IMR-90 (cell line): ENCODE measurements around the gene WAS.

Source experiments
- BHLHE40 ChIP-seq: fragments of 150-350 bp; IDR thresholded peaks from 2 replicates; pipeline ENCODE4 v1.6.1; 2016; ENCODE audit warnings: mild to moderate bottlenecking, low read depth, low read length
- FOS ChIP-seq: fragments of 150-350 bp; IDR thresholded peaks from 2 replicates; pipeline ENCODE4 v1.6.1; 2016; ENCODE audit warnings: low read depth, low read length
- MAFK ChIP-seq: IDR thresholded peaks from 2 replicates; pipeline ENCODE4 v1.6.1; 2012; ENCODE audit warnings: low read depth, low read length, improper control_type of control experiment
- MAZ ChIP-seq: IDR thresholded peaks from 2 replicates; pipeline ENCODE4 v1.6.1; 2012; ENCODE audit warnings: low read depth, mild to moderate bottlenecking, low read length, improper control_type of control experiment, moderate library complexity, borderline replicate concordance
- MXI1 ChIP-seq: IDR thresholded peaks from 2 replicates; pipeline ENCODE4 v1.6.1; 2012; ENCODE audit warnings: low read depth, mild to moderate bottlenecking, low read length, moderate library complexity, borderline replicate concordance
- POLR2A ChIP-seq: IDR thresholded peaks from 2 replicates; pipeline ENCODE4 v1.6.1; 2012; ENCODE audit warnings: mild to moderate bottlenecking, low read depth, low read length
- RCOR1 ChIP-seq: IDR thresholded peaks from 2 replicates; pipeline ENCODE4 v1.6.1; 2012; ENCODE audit warnings: mild to moderate bottlenecking, low read length, improper control_type of control experiment; ENCODE audit not compliant: insufficient replicate concordance
- RFX5 ChIP-seq: IDR thresholded peaks from 2 replicates; pipeline ENCODE4 v1.8.0; 2012; ENCODE audit warnings: low read depth, mild to moderate bottlenecking, low read length, moderate library complexity
- SMC3 ChIP-seq: fragments of 150-350 bp; IDR thresholded peaks from 2 replicates; pipeline ENCODE4 v1.6.1; 2016; ENCODE audit warnings: low read depth, mild to moderate bottlenecking, antibody characterized with exemption, low read length, moderate library complexity
- TF ChIP-seq, protein P1 (sequence below): conservative IDR thresholded peaks from 2 replicates; pipeline ENCODE4 v1.5.1; 2012; ENCODE audit warnings: mild to moderate bottlenecking, low read depth, low read length, improper control_type of control experiment
- TF ChIP-seq, protein P2 (sequence below): fragments of 150-350 bp; IDR thresholded peaks from 2 replicates; pipeline ENCODE4 v1.6.1; 2016; ENCODE audit warnings: low read depth, mild to moderate bottlenecking, low read length, moderate library complexity, borderline replicate concordance
- TF ChIP-seq, protein P3 (sequence below): fragments of 150-350 bp; IDR thresholded peaks from 2 replicates; pipeline ENCODE4 v1.6.1; 2017; ENCODE audit warnings: mild to moderate bottlenecking, antibody characterized with exemption, low read length, low read depth

DNA sequence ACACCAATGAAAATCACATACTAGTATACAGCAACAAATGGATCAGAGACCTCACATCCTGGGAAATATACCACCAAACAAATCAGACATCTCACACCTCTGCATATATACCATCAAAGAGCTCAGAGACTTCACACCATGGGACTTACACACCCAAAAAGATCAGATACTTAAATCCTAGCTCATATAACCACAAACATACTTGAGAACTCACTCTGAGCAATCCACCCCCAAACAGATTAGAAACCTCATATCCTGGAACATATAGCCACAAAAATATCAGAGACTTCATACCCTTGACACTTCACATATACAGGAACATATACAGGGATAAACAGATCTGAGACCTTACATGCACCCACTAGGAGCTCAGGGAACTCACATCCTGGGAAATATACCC lies 45.1 kb downstream of the WAS start:
- TF ChIP-seq, protein P1, sequence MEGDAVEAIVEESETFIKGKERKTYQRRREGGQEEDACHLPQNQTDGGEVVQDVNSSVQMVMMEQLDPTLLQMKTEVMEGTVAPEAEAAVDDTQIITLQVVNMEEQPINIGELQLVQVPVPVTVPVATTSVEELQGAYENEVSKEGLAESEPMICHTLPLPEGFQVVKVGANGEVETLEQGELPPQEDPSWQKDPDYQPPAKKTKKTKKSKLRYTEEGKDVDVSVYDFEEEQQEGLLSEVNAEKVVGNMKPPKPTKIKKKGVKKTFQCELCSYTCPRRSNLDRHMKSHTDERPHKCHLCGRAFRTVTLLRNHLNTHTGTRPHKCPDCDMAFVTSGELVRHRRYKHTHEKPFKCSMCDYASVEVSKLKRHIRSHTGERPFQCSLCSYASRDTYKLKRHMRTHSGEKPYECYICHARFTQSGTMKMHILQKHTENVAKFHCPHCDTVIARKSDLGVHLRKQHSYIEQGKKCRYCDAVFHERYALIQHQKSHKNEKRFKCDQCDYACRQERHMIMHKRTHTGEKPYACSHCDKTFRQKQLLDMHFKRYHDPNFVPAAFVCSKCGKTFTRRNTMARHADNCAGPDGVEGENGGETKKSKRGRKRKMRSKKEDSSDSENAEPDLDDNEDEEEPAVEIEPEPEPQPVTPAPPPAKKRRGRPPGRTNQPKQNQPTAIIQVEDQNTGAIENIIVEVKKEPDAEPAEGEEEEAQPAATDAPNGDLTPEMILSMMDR, result no peak
- no peak for TF ChIP-seq MAFK
- no peak for TF ChIP-seq BHLHE40
- TF ChIP-seq POLR2A, result no peak
- TF ChIP-seq FOS, result no peak
- no peak for TF ChIP-seq RFX5
- no peak for TF ChIP-seq SMC3
- no peak for TF ChIP-seq MXI1
- TF ChIP-seq MAZ, result no peak
- TF ChIP-seq, protein P2, sequence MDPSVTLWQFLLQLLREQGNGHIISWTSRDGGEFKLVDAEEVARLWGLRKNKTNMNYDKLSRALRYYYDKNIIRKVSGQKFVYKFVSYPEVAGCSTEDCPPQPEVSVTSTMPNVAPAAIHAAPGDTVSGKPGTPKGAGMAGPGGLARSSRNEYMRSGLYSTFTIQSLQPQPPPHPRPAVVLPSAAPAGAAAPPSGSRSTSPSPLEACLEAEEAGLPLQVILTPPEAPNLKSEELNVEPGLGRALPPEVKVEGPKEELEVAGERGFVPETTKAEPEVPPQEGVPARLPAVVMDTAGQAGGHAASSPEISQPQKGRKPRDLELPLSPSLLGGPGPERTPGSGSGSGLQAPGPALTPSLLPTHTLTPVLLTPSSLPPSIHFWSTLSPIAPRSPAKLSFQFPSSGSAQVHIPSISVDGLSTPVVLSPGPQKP, result no peak
- TF ChIP-seq, protein P3, sequence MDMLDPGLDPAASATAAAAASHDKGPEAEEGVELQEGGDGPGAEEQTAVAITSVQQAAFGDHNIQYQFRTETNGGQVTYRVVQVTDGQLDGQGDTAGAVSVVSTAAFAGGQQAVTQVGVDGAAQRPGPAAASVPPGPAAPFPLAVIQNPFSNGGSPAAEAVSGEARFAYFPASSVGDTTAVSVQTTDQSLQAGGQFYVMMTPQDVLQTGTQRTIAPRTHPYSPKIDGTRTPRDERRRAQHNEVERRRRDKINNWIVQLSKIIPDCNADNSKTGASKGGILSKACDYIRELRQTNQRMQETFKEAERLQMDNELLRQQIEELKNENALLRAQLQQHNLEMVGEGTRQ, result no peak
- TF ChIP-seq RCOR1, result no peak
